IPS-20b (cell line): ENCODE data around the gene LY6G6D.

Experiments
- H3K27ac ChIP-seq: one replicate; pipeline ENCODE4 v1.5.1; 2013; ENCODE audit warnings: low read length
- H3K27me3 ChIP-seq: 2 replicates; pipeline ENCODE4 v1.6.1; 2013; ENCODE audit warnings: mild to moderate bottlenecking, low read length, inconsistent platforms; ENCODE audit not compliant: insufficient read depth
- H3K36me3 ChIP-seq: 2 replicates; pipeline ENCODE4 v1.6.1; 2013; ENCODE audit warnings: low read depth, mild to moderate bottlenecking, inconsistent platforms, low read length, moderate library complexity; ENCODE audit not compliant: insufficient read depth
- H3K4me1 ChIP-seq: 2 replicates; pipeline ENCODE4 v1.6.1; 2013; ENCODE audit warnings: mild to moderate bottlenecking, control low read depth, inconsistent platforms, low read length, moderate library complexity; ENCODE audit not compliant: insufficient read depth
- H3K4me3 ChIP-seq: 2 replicates; pipeline ENCODE4 v1.5.1; 2013; ENCODE audit warnings: mild to moderate bottlenecking, low read length, inconsistent platforms
- H3K9ac ChIP-seq: 2 replicates; pipeline ENCODE4 v1.6.1; 2013; ENCODE audit warnings: low read depth, mild to moderate bottlenecking, inconsistent platforms, low read length, moderate library complexity
- H3K9me3 ChIP-seq: 2 replicates; pipeline ENCODE4 v1.6.1; 2013; ENCODE audit warnings: mild to moderate bottlenecking, low read depth, low read length, inconsistent platforms; ENCODE audit not compliant: insufficient read depth

Gene LY6G6D

DNA sequence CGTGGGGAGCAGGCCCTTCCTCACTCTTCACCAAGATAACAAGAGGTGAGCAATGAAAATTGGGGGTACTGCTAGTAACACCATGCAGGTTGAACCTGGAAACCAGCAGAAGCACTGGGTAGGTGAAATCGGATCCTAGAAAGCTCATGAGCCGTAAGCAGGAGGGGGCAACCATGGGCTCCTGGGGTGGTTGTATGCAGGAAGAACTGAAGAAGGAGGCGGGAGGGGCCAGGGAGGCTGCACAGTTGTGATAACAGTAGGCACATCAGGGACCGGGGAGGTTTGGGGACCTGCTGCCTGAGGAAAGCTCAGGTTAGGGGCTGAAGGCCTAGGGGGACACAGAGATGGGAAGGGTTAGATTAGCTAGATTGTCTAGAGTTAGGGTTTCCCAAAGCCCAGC, 28.7 kb upstream of the LY6G6D start:
- Histone ChIP-seq H3K4me3 (no peak overlapping the region), H3K27ac (no peak overlapping the region), H3K4me1 (no peaks in the 10 kb centered on the region), H3K27me3 (peaks cover 14% of the 10 kb centered on the region), H3K9me3 (no peaks in the 10 kb centered on the region), H3K36me3 (peaks cover 51% of the 10 kb centered on the region), H3K9ac (no peak overlapping the region)

DNA sequence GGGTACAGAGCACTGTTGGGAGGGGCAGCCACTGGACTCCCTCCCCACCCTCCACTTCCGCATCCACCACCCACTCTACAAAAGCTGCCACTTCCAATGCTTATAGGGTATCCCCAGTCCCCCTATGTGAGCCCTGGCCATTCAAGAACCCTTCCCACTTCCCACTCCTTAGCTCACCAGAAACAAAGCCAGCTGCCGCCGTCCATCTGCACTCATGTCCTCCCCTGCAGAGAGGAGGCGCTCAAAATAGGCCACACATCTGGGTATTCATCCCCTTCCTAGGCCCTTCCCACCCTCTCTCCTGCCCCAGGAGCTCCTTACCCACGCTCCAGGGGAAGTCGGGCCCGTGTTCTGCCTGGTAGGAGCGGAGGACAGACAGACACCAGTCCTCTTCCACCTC, 27.8 kb upstream of the LY6G6D start:
- Histone ChIP-seq H3K4me1 (no peaks in the 10 kb centered on the region), H3K9ac (no peak overlapping the region)

DNA sequence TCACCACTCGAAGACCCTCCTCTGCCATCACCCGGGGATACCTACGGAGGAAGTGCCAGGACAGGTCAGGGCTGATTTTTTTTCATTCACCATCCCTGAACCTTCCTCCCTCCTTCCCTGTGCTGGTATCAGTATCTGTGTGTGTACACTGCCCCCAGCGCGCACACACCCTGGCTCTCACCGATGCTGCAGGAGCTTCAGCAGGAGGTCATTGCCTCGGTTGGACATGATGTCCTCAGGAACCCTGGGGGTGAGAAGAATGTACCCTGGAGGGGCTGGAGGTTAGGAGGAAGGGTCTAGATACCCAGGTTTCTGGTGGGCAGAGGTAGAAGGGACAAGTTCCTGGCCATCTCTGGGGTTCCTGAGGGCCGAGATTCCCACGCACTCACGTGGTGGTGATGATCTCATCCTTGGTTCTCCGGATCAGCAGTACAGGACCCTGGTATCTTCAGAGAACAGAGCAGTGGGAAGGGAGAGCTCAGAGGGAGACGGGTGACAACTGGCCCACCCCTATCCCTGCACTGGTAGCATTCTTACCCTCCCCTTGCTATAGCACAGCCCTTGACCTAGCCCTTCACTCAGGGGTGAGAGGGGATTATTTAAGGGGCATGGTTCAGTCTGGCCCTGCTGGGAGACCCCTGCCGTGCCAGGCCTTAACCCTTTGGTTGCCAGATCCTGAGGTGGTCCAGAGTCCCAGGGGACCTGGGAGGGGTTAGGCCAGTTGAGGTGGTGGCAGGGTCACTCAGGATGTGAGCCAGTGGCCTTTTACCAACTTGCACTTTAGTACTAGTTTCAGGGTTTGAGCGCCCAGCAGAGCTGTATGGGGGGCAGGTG, 27.1 kb upstream of the LY6G6D start:
- Histone ChIP-seq H3K4me1 (no peaks in the 10 kb centered on the region), H3K9ac (no peak overlapping the region), H3K9me3 (no peaks in the 10 kb centered on the region), H3K27me3 (no peaks in the 10 kb centered on the region), H3K36me3 (peaks cover 64% of the 10 kb centered on the region), H3K27ac (no peak overlapping the region), H3K4me3 (no peak overlapping the region)

More for the DNA sequence above, 27.8 kb upstream of the LY6G6D start:
- Histone ChIP-seq H3K4me3 (no peak overlapping the region), H3K27ac (no peak overlapping the region), H3K36me3 (peaks cover 58% of the 10 kb centered on the region), H3K9me3 (no peaks in the 10 kb centered on the region), H3K27me3 (peaks cover 6% of the 10 kb centered on the region)

DNA sequence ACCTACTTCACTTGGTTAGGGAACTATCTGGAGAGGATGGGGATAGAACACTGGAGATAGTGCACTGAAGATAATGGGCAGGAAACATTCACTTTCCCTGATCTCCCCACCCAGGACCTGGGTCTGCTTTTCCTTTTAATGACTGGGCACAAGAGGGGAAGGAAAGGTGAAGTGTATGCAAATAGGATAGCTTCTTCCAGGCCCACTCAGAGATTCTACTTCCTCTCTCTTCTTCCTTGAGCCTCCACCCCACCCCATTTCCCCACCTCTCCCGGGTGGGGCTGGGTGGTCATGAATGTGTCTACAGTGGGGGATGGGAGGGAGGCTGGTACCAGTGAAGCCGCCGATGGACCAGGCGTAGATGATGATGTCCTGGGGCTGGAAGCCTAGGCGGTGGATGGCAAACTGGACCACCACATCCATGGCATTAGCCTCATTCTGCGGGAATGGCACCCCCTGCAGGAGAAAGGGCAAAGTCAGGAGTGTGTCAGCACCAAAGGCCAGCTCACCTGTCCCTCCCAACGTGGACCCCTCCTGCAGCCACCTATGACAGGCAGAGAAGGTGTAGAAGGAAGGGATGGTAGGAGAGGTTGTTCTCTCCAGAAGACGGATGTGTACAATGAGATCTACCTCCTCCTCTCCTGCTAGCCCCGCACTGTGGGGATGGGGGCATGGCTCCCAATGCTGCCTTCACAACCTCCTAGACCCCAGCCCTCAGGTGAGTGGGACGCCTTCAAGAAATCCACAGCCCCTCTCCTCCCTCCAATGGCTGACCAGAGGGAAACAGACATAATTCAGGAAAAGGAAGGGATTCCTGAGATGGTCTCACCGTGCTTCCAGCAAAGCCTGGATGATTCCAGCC, 25.7 kb upstream of the LY6G6D start:
- no peak overlapping the region for H3K4me3 ChIP-seq
- no peak overlapping the region for H3K27ac ChIP-seq
- H3K36me3 ChIP-seq, result peaks cover 72% of the 10 kb centered on the region
- no peaks in the 10 kb centered on the region for H3K9me3 ChIP-seq
- no peaks in the 10 kb centered on the region for H3K4me1 ChIP-seq
- no peaks in the 10 kb centered on the region for H3K27me3 ChIP-seq
- no peak overlapping the region for H3K9ac ChIP-seq

DNA sequence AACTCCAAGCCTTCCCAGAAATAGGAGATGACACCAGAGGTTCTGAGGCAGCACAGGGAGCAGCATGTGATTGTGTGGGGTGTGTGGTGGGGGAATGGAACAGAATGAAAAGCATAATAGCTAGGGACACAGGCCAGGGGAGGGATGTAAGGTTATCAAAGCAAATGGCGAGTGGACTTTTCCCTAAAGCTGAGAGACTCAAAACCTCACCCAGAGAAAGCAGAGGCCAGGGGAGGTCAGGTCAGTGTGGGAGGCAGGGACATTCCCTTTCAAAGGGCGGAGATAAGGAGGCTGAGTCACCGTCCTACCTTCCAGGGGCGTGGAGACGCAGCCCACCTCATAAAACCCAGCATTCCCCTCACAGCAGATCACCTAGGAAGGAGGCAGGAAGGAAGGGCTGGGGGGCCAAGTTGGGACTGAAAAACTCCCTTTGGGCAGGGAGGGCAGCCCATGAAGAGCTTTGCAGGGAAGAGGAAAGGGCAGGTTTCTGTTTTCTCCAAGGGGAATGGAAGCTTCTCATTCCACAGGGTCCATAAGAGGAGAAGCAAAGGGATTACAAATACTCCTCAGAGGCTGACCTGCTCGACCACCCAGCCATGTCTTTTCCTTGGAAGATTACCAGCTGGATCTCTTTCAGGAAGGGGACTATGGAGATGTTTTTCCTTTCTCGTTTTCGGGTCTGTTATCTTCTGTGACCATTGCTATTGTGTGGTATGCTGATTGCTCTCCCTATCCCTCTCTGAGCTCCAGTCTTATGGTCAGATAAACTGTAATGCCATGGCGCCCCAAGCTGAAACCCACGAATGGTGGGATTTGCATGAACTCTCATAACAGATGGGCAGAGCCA, 24.7 kb upstream of the LY6G6D start:
- Histone ChIP-seq H3K9me3 (no peaks in the 10 kb centered on the region), H3K36me3 (peaks cover 82% of the 10 kb centered on the region), H3K27ac (no peak overlapping the region), H3K27me3 (no peaks in the 10 kb centered on the region), H3K4me1 (no peaks in the 10 kb centered on the region), H3K9ac (no peak overlapping the region), H3K4me3 (no peak overlapping the region)

DNA sequence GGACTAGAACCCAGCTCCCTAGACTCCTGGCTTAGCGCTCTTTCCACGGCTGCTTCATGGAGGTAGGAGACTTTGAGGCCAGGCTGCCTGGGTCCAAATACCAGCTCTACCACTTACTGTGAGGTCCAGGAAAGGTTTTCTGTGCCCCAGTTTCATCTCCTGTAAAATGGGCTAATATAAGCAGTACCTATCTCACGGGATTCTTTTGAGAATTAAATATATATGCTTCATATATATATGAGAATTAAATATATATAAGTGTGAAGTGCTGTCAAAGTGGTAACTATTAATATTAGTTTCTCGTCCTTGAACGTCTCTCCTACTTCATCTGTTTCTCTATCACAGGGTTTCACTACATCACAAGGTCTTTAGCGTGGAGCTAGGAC, 24.1 kb upstream of the LY6G6D start:
- no peak overlapping the region for H3K27ac ChIP-seq
- H3K4me1 ChIP-seq, result no peaks in the 10 kb centered on the region
- H3K9ac ChIP-seq, result no peak overlapping the region
- H3K27me3 ChIP-seq, result no peaks in the 10 kb centered on the region
- H3K9me3 ChIP-seq, result no peaks in the 10 kb centered on the region
- peaks cover 80% of the 10 kb centered on the region for H3K36me3 ChIP-seq
- H3K4me3 ChIP-seq, result no peak overlapping the region

DNA sequence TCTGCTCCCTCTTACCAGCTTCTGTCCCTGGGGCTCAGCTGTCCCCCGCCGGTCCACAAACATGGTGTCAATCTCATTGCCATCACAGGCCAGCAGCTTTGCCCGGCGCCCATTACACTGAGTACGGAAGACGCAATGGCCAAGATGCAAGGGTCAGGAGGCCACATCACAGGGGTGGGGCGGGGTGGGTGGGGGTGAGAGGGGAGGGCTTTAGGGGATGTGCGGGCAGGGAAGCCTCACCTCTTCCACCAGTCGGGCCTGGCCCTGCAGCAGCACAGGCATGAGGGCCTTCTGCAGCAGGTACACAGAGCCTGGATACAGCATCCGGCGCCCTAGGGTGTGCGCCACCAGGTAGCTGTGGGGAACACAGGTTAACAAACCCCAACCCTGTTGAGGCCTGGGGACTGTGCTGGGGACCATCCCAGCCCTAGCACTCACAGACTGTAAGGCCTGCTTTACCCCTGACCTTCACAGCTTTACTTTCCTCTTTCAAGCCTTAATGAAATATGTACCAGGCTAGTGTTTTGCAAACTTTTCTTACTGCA, 23.5 kb upstream of the LY6G6D start:
- Histone ChIP-seq H3K4me1 (no peaks in the 10 kb centered on the region), H3K4me3 (no peak overlapping the region), H3K27ac (no peak overlapping the region), H3K9me3 (no peaks in the 10 kb centered on the region), H3K9ac (no peak overlapping the region), H3K27me3 (no peaks in the 10 kb centered on the region), H3K36me3 (peaks cover 80% of the 10 kb centered on the region)

DNA sequence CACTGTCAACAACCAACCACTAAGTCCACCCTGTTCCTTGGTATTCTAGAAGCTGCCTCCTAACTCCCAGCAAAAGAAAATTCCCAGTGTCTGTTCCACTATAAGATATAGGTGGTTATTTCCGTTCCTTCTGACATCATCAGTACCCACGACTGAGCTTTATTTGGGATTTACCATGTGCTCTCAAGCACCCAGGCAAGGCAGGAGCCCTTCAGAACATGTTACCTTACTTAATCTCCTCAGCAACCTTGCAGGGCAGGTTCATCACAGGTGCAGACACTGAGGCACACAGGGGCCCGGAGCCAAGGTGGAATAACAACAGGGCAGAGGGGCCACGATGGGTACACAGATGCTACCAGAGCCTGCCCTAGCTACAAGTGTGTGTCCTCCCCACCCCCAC, 22.8 kb upstream of the LY6G6D start:
- Histone ChIP-seq H3K4me1 (no peaks in the 10 kb centered on the region), H3K27me3 (no peaks in the 10 kb centered on the region), H3K4me3 (no peak overlapping the region)

DNA sequence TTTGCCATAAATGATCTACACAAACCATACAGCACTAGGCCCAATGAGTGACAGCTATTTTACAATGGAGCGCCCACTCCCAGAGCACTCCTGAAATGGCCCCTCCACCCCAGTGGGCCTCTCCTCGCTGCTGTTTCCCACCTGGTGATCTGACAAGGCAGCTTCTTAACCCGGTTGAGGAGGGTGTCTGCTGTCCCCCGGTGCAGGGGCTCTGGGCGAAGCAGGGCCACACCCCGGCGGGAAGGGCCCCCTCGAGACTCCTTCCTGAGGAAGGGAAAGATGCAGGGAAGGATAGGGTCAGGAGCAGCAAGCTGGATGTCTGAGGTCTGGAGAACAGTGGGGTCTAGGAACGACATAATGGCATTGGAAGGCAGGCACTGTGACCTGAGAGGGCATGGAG, 22.3 kb upstream of the LY6G6D start:
- Histone ChIP-seq H3K27me3 (no peaks in the 10 kb centered on the region), H3K4me3 (no peak overlapping the region), H3K36me3 (peaks cover 78% of the 10 kb centered on the region), H3K9ac (no peak overlapping the region), H3K4me1 (no peaks in the 10 kb centered on the region), H3K27ac (no peak overlapping the region), H3K9me3 (no peaks in the 10 kb centered on the region)

More for the DNA sequence above, 22.8 kb upstream of the LY6G6D start:
- H3K27ac ChIP-seq, result no peak overlapping the region
- no peaks in the 10 kb centered on the region for H3K9me3 ChIP-seq
- peaks cover 77% of the 10 kb centered on the region for H3K36me3 ChIP-seq
- no peak overlapping the region for H3K9ac ChIP-seq

DNA sequence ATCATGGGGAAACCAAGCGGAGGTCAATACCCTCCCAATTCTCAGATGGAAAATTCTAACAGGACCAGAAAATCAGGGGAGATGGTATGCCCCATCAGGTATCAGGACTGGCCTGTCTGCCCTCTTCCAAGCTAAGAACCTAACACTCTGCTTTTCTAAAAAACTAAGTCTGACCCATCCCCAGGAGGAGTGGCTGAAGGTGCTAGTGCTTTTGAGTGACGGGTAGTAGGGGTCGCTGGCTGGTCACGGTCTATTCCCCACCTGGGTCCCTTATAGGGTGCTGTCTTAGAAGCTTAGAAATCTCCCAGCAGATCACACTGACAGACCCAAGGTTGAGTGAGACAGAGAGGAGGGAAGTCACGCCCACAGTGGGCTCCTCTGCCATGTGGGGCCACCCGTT, 21.6 kb upstream of the LY6G6D start:
- H3K4me1 ChIP-seq, result no peaks in the 10 kb centered on the region
- no peak overlapping the region for H3K27ac ChIP-seq
- peaks cover 71% of the 10 kb centered on the region for H3K36me3 ChIP-seq
- H3K9me3 ChIP-seq, result no peaks in the 10 kb centered on the region
- H3K27me3 ChIP-seq, result no peaks in the 10 kb centered on the region
- no peak overlapping the region for H3K4me3 ChIP-seq
- no peak overlapping the region for H3K9ac ChIP-seq

DNA sequence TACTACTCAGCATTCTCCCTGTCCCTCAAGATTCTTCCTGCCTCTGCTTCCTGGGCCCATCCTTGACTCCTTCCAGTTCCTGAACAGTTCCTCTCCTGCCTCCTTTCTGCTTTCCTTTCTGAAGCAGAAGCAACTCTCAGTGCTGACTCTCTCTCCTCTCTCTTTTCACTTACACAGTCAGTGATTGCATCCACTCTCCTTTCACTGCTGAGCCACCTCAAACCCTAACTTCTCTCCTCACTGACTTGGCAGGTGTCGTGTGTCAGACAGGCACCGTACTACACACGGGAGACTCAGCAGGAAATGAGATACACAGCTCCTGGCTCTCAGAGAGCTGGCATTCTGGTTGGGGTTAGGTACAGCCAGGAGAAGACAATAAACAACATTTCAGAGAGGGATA, 17.6 kb upstream of the LY6G6D start:
- Histone ChIP-seq H3K27me3 (no peaks in the 10 kb centered on the region), H3K9ac (no peak overlapping the region), H3K27ac (no peak overlapping the region), H3K4me3 (no peak overlapping the region), H3K4me1 (peaks cover 5% of the 10 kb centered on the region; the same call in 1 of the 2 replicates), H3K9me3 (no peaks in the 10 kb centered on the region), H3K36me3 (peaks cover 51% of the 10 kb centered on the region)
